ENCODE measurements around the gene OTULINL. TPM values are rescaled to one million over a fixed set of nuclear protein-coding genes. Genes with fewer than 3 reads are reported as not detected.

The OTULINL gene
- total and polyA plus RNA-seq, 2 of the 8 experiments (the other 6 are each of a cell fraction or from before 2014, with no cell fraction given), result 3.1 to 8.3 TPM

GRCh38 chr5:14599476-14600127 lies 18.0 kb downstream of the OTULINL start:
- no peak overlapping the region for H3K9ac ChIP-seq (replicated peaks in 1 of 4; ENCODE audit: extremely low read depth in 1 of 4, low read depth in 3 of 4, low read length in 3 of 4)
- no peak overlapping the region for H3K4me3 ChIP-seq (ENCODE audit: extremely low read depth in 1 of 4, insufficient read depth in 2 of 4, low read depth in 3 of 4, low read length in 4 of 4)
- no peaks in the 10 kb centered on the region for H3K9me3 ChIP-seq (ENCODE audit: insufficient read depth in 2 of 2, low read depth in 1 of 2, low read length in 1 of 2)
- H2BK15ac ChIP-seq (ENCODE audit: low read length), result no peak overlapping the region
- no peak overlapping the region for H2AFZ ChIP-seq (ENCODE audit: low read length)
- no peaks in the 10 kb centered on the region for H3K79me2 ChIP-seq (ENCODE audit: control insufficient read depth in 1 of 2, insufficient read depth in 2 of 2, low read length in 2 of 2)
- H3K56ac ChIP-seq (replicated peaks; ENCODE audit: insufficient read length, low read depth, low read length), result no peak overlapping the region
- WGBS, 2 experiments (ENCODE audit: extremely low coverage in 1 of 2, insufficient coverage in 1 of 2, insufficient read length in 1 of 2, insufficient replicate concordance in 2 of 2, low coverage in 1 of 2, low lambda C conversion rate in 2 of 2, missing lambda C conversion rate in 1 of 2), result 92% methylated on average over 1 of the region's 1 CpG; no CpG with 5 or more reads in 1 of the 2 experiments
- no peak overlapping the region for H2BK20ac ChIP-seq (ENCODE audit: low read length)
- no peak overlapping the region for H4K91ac ChIP-seq (replicated peaks; ENCODE audit: insufficient read length, low read length)
- H3K27ac ChIP-seq (ENCODE audit: low read depth, low read length), result no peak overlapping the region
- H2AK5ac ChIP-seq (ENCODE audit: low read depth, low read length), result no peak overlapping the region
- H3K23me2 ChIP-seq (ENCODE audit: low read depth, low read length), result no peaks in the 10 kb centered on the region
- no peak overlapping the region for H2BK120ac ChIP-seq (replicated peaks; ENCODE audit: low read depth, low read length)
- H4K20me1 ChIP-seq (replicated peaks in 1 of 2; ENCODE audit: control insufficient read depth in 1 of 2, insufficient read depth in 2 of 2, low read length in 2 of 2), result no peaks in the 10 kb centered on the region
- H3K14ac ChIP-seq (ENCODE audit: insufficient read length), result no peak overlapping the region
- H3K4ac ChIP-seq (replicated peaks; ENCODE audit: insufficient read length, low read depth, low read length), result no peak overlapping the region
- no peaks in the 10 kb centered on the region for H3K36me3 ChIP-seq (ENCODE audit: control insufficient read depth in 2 of 4, insufficient read depth in 4 of 4, low read length in 3 of 4)
- H2BK12ac ChIP-seq (ENCODE audit: low read depth, low read length), result no peak overlapping the region
- no peak for FAIRE-seq
- ChIA-PET POLR2A (ENCODE audit: partially characterized antibody) (no interaction called here), CTCF (ENCODE audit: partially characterized antibody) (interaction anchor here (1.6 kb wide), 1 partner anchor 49 kb away, joined by 5 read pairs; no protein-coding TSS in a partner anchor)
- H3K79me1 ChIP-seq (ENCODE audit: low read depth, low read length), result no peaks in the 10 kb centered on the region
- no peaks in the 10 kb centered on the region for H3K27me3 ChIP-seq (replicated peaks in 1 of 4; ENCODE audit: control insufficient read depth in 3 of 4, extremely low read depth in 1 of 4, insufficient read depth in 3 of 4, low read length in 3 of 4)
- H4K8ac ChIP-seq (ENCODE audit: extremely low read depth, insufficient read depth, low read length), result no peak overlapping the region
- no peak overlapping the region for H3K18ac ChIP-seq (ENCODE audit: extremely low read depth, low read length)
- H3K4me2 ChIP-seq (ENCODE audit: insufficient read depth in 1 of 2, low read depth in 2 of 2, low read length in 2 of 2), result no peak overlapping the region
- H3K4me1 ChIP-seq (replicated peaks in 1 of 4; ENCODE audit: control insufficient read depth in 3 of 4, insufficient read depth in 4 of 4, low read length in 3 of 4), result no peaks in the 10 kb centered on the region
- no peak overlapping the region for H3K23ac ChIP-seq (ENCODE audit: insufficient read length)
- DNase-seq (ENCODE audit: low read depth in 1 of 2, low spot score in 2 of 2), result no peak
- no peak overlapping the region for H4K5ac ChIP-seq (ENCODE audit: insufficient read length, low read depth, low read length)
- no peak overlapping the region for H2BK5ac ChIP-seq (ENCODE audit: low read depth, low read length)
- no peak for TF ChIP-seq YY1 (IDR thresholded peaks at IDR 0.05; ENCODE audit: low read depth, low read length)
- no peak for TF ChIP-seq ZNF274 (IDR thresholded peaks at IDR 0.05; ENCODE audit: borderline replicate concordance, extremely low read depth, low read length)
- TF ChIP-seq TBP (IDR thresholded peaks at IDR 0.05; ENCODE audit: low read depth, low read length), result no peak
- no peak for TF ChIP-seq JUND (IDR thresholded peaks at IDR 0.05; ENCODE audit: low read length)
- TF ChIP-seq KDM1A (IDR thresholded peaks at IDR 0.05; ENCODE audit: borderline replicate concordance, low read length), result no peak
- TF ChIP-seq CREB1 (IDR thresholded peaks at IDR 0.05), result no peak
- no peak for TF ChIP-seq KDM4A (IDR thresholded peaks at IDR 0.05; ENCODE audit: low read depth, low read length, severe bottlenecking)
- TF ChIP-seq RNF2 (IDR thresholded peaks at IDR 0.05; ENCODE audit: borderline replicate concordance, low read depth, low read length, missing control alignments, poor library complexity, severe bottlenecking), result no peak
- no peak for TF ChIP-seq POLR2A (IDR thresholded peaks at IDR 0.05; ENCODE audit: control extremely low read depth in 1 of 2, low read depth in 2 of 2, low read length in 2 of 2)
- TF ChIP-seq HDAC2 (IDR thresholded peaks at IDR 0.05; ENCODE audit: borderline replicate concordance in 1 of 2, low read depth in 2 of 2, low read length in 2 of 2), result no peak
- TF ChIP-seq SAP30 (IDR thresholded peaks at IDR 0.05; ENCODE audit: insufficient read depth, insufficient replicate concordance, low read length), result no peak
- TF ChIP-seq TEAD4 (IDR thresholded peaks at IDR 0.05; ENCODE audit: low read depth, low read length), result no peak
- no peak for TF ChIP-seq NRF1 (IDR thresholded peaks at IDR 0.05; ENCODE audit: low read depth, low read length)
- no peak for TF ChIP-seq SIN3A (conservative IDR thresholded peaks at IDR 0.05 in 1 of 2, IDR thresholded peaks at IDR 0.05 in 1 of 2; ENCODE audit: low read depth in 1 of 2, low read length in 2 of 2)

All from H1 (cell line).